Type B pancreatic cell (in vitro differentiated cells): ENCODE results near the gene SERINC2. TPM values are rescaled to one million over a fixed set of nuclear protein-coding genes. Genes with fewer than 3 reads are reported as not detected.
A peak's percentile ranks its signal among the peaks of the same experiment; 100 is the strongest.

Experiments
- DNase-seq: peaks from one replicate; pipeline ENCODE4 v3.0.0; 2021; ENCODE audit warnings: mixed read lengths; ENCODE audit not compliant: unreplicated experiment; ENCODE audit errors: extremely low spot score
- H3K27ac Mint-ChIP-seq: 2 replicates; pipeline ENCODE4 v1.8.0; 2021; ENCODE audit warnings: mild to moderate bottlenecking, mixed read lengths
- H3K27me3 Mint-ChIP-seq: 2 replicates; pipeline ENCODE4 v1.8.0; 2021; ENCODE audit warnings: mixed read lengths
- H3K36me3 Mint-ChIP-seq: 2 replicates; pipeline ENCODE4 v1.8.0; 2021; ENCODE audit warnings: mixed read lengths
- H3K4me1 Mint-ChIP-seq: one replicate; pipeline ENCODE4 v1.8.0; 2021; ENCODE audit warnings: mixed read lengths; ENCODE audit not compliant: unreplicated experiment
- H3K4me3 Mint-ChIP-seq: 2 replicates; pipeline ENCODE4 v1.8.0; 2021; ENCODE audit warnings: mild to moderate bottlenecking, mixed read lengths
- H3K9me3 Mint-ChIP-seq: 2 replicates; pipeline ENCODE4 v1.8.0; 2021; ENCODE audit warnings: mixed read lengths
- CTCF ChIP-seq: fragments of 200-600 bp; sonication (generic); conservative IDR thresholded peaks from 2 replicates; pipeline ENCODE4 v1.5.0; 2021; ENCODE audit warnings: antibody characterized with exemption, mild to moderate bottlenecking
- total RNA-seq: library from RNA; stranded (reverse); gene quantifications from 2 replicates; pipeline ENCODE4 v1.2.1, GENCODE V29; 2021; ENCODE audit warnings: low replicate concordance

The SERINC2 gene
- total RNA-seq, 1 donor from 2014 or later, result 77.7 TPM

GRCh38 chr1:31401241-31401640, 11.8 kb upstream of the SERINC2 start:
- Mint-ChIP-seq H3K27ac (peak overlapping the region; percentile 29), H3K4me3 (no peak overlapping the region), H3K4me1 (peaks cover 13% of the 10 kb centered on the region), H3K9me3 (no peaks in the 10 kb centered on the region), H3K36me3 (no peaks in the 10 kb centered on the region), H3K27me3 (no peaks in the 10 kb centered on the region)
- no peak for DNase-seq
- peak; percentile 25 for TF ChIP-seq CTCF

- Mint-ChIP-seq H3K4me1 (peaks cover 8% of the 10 kb centered on the region), H3K27ac (no peak overlapping the region), H3K27me3 (peaks cover 18% of the 10 kb centered on the region), H3K36me3 (no peaks in the 10 kb centered on the region), H3K4me3 (no peak overlapping the region), H3K9me3 (no peaks in the 10 kb centered on the region)
- no peak for DNase-seq
- no peak for TF ChIP-seq CTCF
Measured at GRCh38 chr1:31405578-31406245, 7.3 kb upstream of the SERINC2 start.

GRCh38 chr1:31407029-31407626, 5.9 kb upstream of the SERINC2 start:
- no peaks in the 10 kb centered on the region for H3K36me3 Mint-ChIP-seq
- H3K27ac Mint-ChIP-seq, result no peak overlapping the region
- peaks cover 30% of the 10 kb centered on the region for H3K27me3 Mint-ChIP-seq
- TF ChIP-seq CTCF, result no peak
- DNase-seq, result no peak
- H3K9me3 Mint-ChIP-seq, result no peaks in the 10 kb centered on the region
- no peak overlapping the region for H3K4me3 Mint-ChIP-seq
- H3K4me1 Mint-ChIP-seq, result peaks cover 8% of the 10 kb centered on the region

- Mint-ChIP-seq H3K4me3 (no peak overlapping the region), H3K27me3 (peaks cover 39% of the 10 kb centered on the region), H3K36me3 (no peaks in the 10 kb centered on the region), H3K27ac (no peak overlapping the region), H3K9me3 (no peaks in the 10 kb centered on the region), H3K4me1 (peaks cover 11% of the 10 kb centered on the region)
- TF ChIP-seq CTCF, result no peak
- no peak for DNase-seq
Measured at GRCh38 chr1:31408788-31409318, 4.2 kb upstream of the SERINC2 start.

GRCh38 chr1:31409946-31410858, 2.8 kb upstream of the SERINC2 start:
- peaks cover 39% of the 10 kb centered on the region for H3K27me3 Mint-ChIP-seq
- TF ChIP-seq CTCF, result no peak
- H3K9me3 Mint-ChIP-seq, result no peaks in the 10 kb centered on the region
- peaks cover 22% of the 10 kb centered on the region for H3K4me1 Mint-ChIP-seq
- H3K4me3 Mint-ChIP-seq, result peak overlapping the region; percentile 73
- DNase-seq, result no peak
- H3K36me3 Mint-ChIP-seq, result no peaks in the 10 kb centered on the region
- no peak overlapping the region for H3K27ac Mint-ChIP-seq
